Smooth muscle cell (in vitro differentiated cells): Measurements from ENCODE around the gene YIPF3. TPM values are rescaled to one million over a fixed set of nuclear protein-coding genes. Genes with fewer than 3 reads are reported as not detected.

Experiments used
- DNase-seq: peaks from one replicate; lab custom pipeline; 2025; ENCODE audit not compliant: unreplicated experiment; lab: John Stamatoyannopoulos, UW
- H2AFZ ChIP-seq: fragments of 200-600 bp; sonication (generic); 2 replicates; pipeline ENCODE4 v1.6.0; 2016; ENCODE audit warnings: antibody characterized with exemption, low read depth, mild to moderate bottlenecking
- H3F3A ChIP-seq: fragments of 200-600 bp; sonication (generic); 2 replicates; pipeline ENCODE4 v1.6.0; 2017; ENCODE audit warnings: antibody characterized with exemption, low read depth
- H3K27ac ChIP-seq: fragments of 200-600 bp; sonication (generic); 2 replicates; pipeline ENCODE4 v1.5.1; 2016; ENCODE audit warnings: low read depth, mild to moderate bottlenecking
- H3K27me3 ChIP-seq: fragments of 200-600 bp; sonication (generic); 2 replicates; pipeline ENCODE4 v1.6.1; 2016; ENCODE audit warnings: low read depth, mild to moderate bottlenecking
- H3K36me3 ChIP-seq: fragments of 200-600 bp; sonication (generic); 2 replicates; pipeline ENCODE4 v1.5.1; 2016; ENCODE audit warnings: low read depth
- H3K4me1 ChIP-seq: fragments of 200-600 bp; sonication (generic); 2 replicates; pipeline ENCODE4 v1.5.1; 2016; ENCODE audit warnings: low read depth
- H3K4me2 ChIP-seq: fragments of 200-600 bp; sonication (generic); 2 replicates; pipeline ENCODE4 v1.6.0; 2016; ENCODE audit warnings: mild to moderate bottlenecking
- H3K4me3 ChIP-seq: fragments of 200-600 bp; sonication (generic); 2 replicates; pipeline ENCODE4 v1.5.1; 2016; ENCODE audit warnings: mild to moderate bottlenecking
- H3K79me2 ChIP-seq: fragments of 200-600 bp; sonication (generic); 2 replicates; pipeline ENCODE4 v1.6.0; 2016; ENCODE audit warnings: low read depth, mild to moderate bottlenecking
- H3K9ac ChIP-seq: fragments of 200-600 bp; sonication (generic); 2 replicates; pipeline ENCODE4 v1.6.0; 2016; ENCODE audit warnings: low read depth
- H3K9me3 ChIP-seq: fragments of 200-600 bp; sonication (generic); replicated peaks from 2 replicates; pipeline ENCODE4 v1.5.1; 2016; ENCODE audit warnings: low read depth
- H4K20me1 ChIP-seq: fragments of 200-600 bp; sonication (generic); 2 replicates; pipeline ENCODE4 v1.6.0; 2016; ENCODE audit warnings: low read depth
- CTCF ChIP-seq: fragments of 200-600 bp; sonication (generic); IDR thresholded peaks from 2 replicates; pipeline ENCODE4 v1.5.1; 2017; ENCODE audit warnings: borderline replicate concordance, mild to moderate bottlenecking, antibody characterized with exemption; ENCODE audit not compliant: insufficient read depth, poor library complexity, severe bottlenecking
- WGBS: methylation state at CpG from one replicate; pipeline ENCODE4 v1.1.7; 2016; ENCODE audit warnings: low lambda C conversion rate; 5-methylcytosine and 5-hydroxymethylcytosine counted together
- polyA plus RNA-seq: library from polyadenylated mRNA; unstranded; fragments of >200 nt; fragmentation: Nextera tagmentation; extraction: Ambion mirVana; gene quantifications from 2 replicates; pipeline ENCODE4 v1.2.1, GENCODE V29; 2016
- total RNA-seq: library from RNA; depleted of rRNA; stranded (reverse); fragments of >200 nt; gene quantifications from 2 replicates; pipeline ENCODE4 v1.2.3, GENCODE V29; 2014

The YIPF3 gene
- total and polyA plus RNA-seq, 2 experiments from 2014 or later = 182 to 199 TPM

- DNase-seq = peak; percentile 79
- H3K9ac ChIP-seq = peak within 1 kb of the TSS; percentile 85
- no peaks in the 10 kb centered on the region for H3K27me3 ChIP-seq
- H3K9me3 ChIP-seq = no peaks in the 10 kb centered on the region
- H3F3A ChIP-seq = peaks cover 28% of the 10 kb centered on the region
- TF ChIP-seq CTCF = no peak
- H3K79me2 ChIP-seq = peaks cover 8% of the 10 kb centered on the region
- H3K4me2 ChIP-seq = peak within 1 kb of the TSS; percentile 99
- H3K27ac ChIP-seq = peak within 1 kb of the TSS; percentile 60
- peaks cover 19% of the 10 kb centered on the region for H4K20me1 ChIP-seq
- WGBS = 13% methylated on average over 53 of the region's 96 CpGs
- H3K36me3 ChIP-seq = no peaks in the 10 kb centered on the region
- H2AFZ ChIP-seq = no peak within 1 kb of the TSS
- H3K4me3 ChIP-seq = peak within 1 kb of the TSS; percentile 89
- peaks cover 4% of the 10 kb centered on the region for H3K4me1 ChIP-seq
Measured at GRCh38 chr6:43509984-43510826, 6.5 kb downstream of the YIPF3 start, which contains the start of gene LRRC73. Gene LRRC73 (minus strand): TSS chr6:43510346. CDS start chr6:43509785, 561 bp downstream.

- no peaks in the 10 kb centered on the region for H3K9me3 ChIP-seq
- no peaks in the 10 kb centered on the region for H3K36me3 ChIP-seq
- H3K9ac ChIP-seq = peak overlapping the region; percentile 48
- H3K27me3 ChIP-seq = no peaks in the 10 kb centered on the region
- H3K4me3 ChIP-seq = peak overlapping the region; percentile 89
- no peak overlapping the region for H2AFZ ChIP-seq
- TF ChIP-seq CTCF = no peak
- no peak overlapping the region for H3K27ac ChIP-seq
- DNase-seq = no peak
- peaks cover 13% of the 10 kb centered on the region for H4K20me1 ChIP-seq
- H3K79me2 ChIP-seq = no peaks in the 10 kb centered on the region
- WGBS = 29% methylated on average over 29 of the region's 69 CpGs
- H3F3A ChIP-seq = peaks cover 27% of the 10 kb centered on the region
- peak overlapping the region; percentile 99 for H3K4me2 ChIP-seq
- H3K4me1 ChIP-seq = peaks cover 2% of the 10 kb centered on the region
Measured at GRCh38 chr6:43509142-43509983, 7.4 kb downstream of the YIPF3 start.

GRCh38 chr6:43508481-43509141 is 8.1 kb downstream of the YIPF3 start:
- DNase-seq = no peak
- no peaks in the 10 kb centered on the region for H3K9me3 ChIP-seq
- WGBS = 82% methylated on average over 8 of the region's 8 CpGs
- peaks cover 23% of the 10 kb centered on the region for H3F3A ChIP-seq
- no peaks in the 10 kb centered on the region for H3K27me3 ChIP-seq
- peaks cover 6% of the 10 kb centered on the region for H4K20me1 ChIP-seq
- no peak for TF ChIP-seq CTCF
- peaks cover 2% of the 10 kb centered on the region for H3K4me1 ChIP-seq
- no peak overlapping the region for H3K9ac ChIP-seq
- no peak overlapping the region for H3K4me3 ChIP-seq
- no peak overlapping the region for H3K27ac ChIP-seq
- H3K79me2 ChIP-seq = no peaks in the 10 kb centered on the region
- no peak overlapping the region for H2AFZ ChIP-seq
- H3K4me2 ChIP-seq = peak overlapping the region; percentile 99
- no peaks in the 10 kb centered on the region for H3K36me3 ChIP-seq
